ENCODE measurements around the gene PDE6H.

GRCh38 chr12:14942196-14942931 lies 30.5 kb upstream of the PDE6H start:
- TF ChIP-seq POLR2A (IDR thresholded peaks at IDR 0.05; ENCODE audit: control extremely low read depth in 1 of 2, low read depth in 2 of 2, low read length in 2 of 2) (no peak), EZH2 (IDR thresholded peaks at IDR 0.05; ENCODE audit: low read depth, low read length, severe bottlenecking) (no peak), CREB1 (IDR thresholded peaks at IDR 0.05) (no peak), JUN (IDR thresholded peaks at IDR 0.05; ENCODE audit: low read depth, low read length) (no peak)

All from H1 (cell line).